ENCODE data around the gene ZCCHC14. TPM values are rescaled to one million over a fixed set of nuclear protein-coding genes. Genes with fewer than 3 reads are reported as not detected.
A peak's percentile ranks its signal among the peaks of the same experiment; 100 is the strongest.
"Not testable (repeated sequence)": the region's sequence is repeated elsewhere in the genome, so short reads cannot be mapped to it uniquely, and the experiment has no call there.

The ZCCHC14 gene
- total RNA-seq, 4 donors from 2014 or later: 8.9 to 20.5 (median 10.8) TPM

DNA sequence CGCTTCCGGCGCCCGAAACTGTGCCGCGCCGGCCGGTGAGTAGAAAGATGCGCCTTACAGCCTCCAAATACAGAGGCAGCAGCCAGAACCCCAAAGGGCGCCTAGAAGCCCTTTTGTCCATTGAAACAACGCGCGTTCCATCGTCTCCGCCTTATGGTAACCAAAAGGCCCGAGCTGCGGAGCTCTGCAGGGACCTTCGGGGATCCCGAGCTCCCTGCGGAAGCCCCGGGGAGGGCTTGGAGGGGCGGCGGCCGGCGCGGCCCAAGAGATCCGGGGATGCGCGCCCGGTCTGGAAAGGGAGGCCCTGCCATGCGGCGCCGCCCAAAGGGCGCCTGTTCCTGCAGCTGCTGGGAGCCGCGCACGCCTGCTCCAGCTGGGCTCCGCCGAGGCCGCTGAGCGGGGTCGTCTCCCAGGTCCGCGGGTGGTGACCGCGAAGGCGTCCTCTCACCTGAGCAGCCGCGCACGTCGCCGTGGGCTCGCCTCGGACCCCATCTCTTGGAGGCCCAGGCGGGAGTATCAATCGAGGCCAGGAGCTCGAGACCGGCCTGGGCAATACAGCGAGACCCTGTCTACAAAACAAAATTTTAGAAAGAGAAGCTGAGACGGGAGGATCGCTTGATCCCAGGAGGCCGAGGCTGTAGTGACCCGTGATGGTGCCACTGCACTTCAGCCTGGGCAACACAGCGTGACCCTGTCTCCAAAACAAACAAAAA, 108.5 kb downstream of the ZCCHC14 start:
- TF ChIP-seq, protein P1, sequence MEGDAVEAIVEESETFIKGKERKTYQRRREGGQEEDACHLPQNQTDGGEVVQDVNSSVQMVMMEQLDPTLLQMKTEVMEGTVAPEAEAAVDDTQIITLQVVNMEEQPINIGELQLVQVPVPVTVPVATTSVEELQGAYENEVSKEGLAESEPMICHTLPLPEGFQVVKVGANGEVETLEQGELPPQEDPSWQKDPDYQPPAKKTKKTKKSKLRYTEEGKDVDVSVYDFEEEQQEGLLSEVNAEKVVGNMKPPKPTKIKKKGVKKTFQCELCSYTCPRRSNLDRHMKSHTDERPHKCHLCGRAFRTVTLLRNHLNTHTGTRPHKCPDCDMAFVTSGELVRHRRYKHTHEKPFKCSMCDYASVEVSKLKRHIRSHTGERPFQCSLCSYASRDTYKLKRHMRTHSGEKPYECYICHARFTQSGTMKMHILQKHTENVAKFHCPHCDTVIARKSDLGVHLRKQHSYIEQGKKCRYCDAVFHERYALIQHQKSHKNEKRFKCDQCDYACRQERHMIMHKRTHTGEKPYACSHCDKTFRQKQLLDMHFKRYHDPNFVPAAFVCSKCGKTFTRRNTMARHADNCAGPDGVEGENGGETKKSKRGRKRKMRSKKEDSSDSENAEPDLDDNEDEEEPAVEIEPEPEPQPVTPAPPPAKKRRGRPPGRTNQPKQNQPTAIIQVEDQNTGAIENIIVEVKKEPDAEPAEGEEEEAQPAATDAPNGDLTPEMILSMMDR (IDR thresholded peaks at IDR 0.05): no peak
- peak; percentile 7 for ATAC-seq (ENCODE audit: low FRiP score)
- no peak for DNase-seq (ENCODE audit: low spot score)

DNA sequence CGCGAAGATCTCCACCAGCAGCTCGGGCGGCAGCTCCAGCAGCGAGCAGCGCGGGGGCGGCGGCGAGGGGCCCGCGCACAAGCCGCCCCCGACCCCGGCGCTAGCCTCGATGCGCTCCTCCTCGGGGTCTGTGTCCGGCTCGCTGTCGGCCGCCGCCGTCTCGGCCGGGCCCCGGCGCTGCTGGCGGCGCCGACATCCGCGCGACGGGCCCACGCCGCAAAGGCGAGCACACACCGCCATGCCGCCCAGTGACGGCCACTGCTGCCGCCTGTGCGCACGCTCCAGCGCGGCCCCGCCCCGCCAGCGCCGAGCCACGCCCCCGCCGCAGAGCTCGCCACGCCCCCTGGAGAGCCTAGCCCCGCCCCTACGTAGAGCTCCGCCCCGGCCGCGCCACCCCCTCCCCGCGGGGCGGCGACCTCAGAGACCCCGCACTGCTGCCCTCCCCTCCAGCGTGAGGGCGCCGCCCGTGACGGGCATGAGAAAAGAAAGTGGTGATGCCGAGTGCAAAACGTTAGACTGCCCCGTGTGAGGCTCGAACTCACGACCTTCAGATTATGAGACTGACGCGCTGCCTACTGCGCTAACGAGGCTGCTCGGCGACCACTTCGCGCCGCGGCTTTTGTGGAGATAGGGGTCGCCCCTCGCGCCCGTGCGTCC, 109.2 kb downstream of the ZCCHC14 start, which contains the start of gene FBXO31:
Gene FBXO31 (minus strand): TSS at position 272 of the 657 bp plus-strand sequence. CDS start 32 bp downstream, at position 240.
- TF ChIP-seq, protein P1 (IDR thresholded peaks at IDR 0.05): no peak
- DNase-seq (ENCODE audit: low spot score) (peak; percentile 77), ATAC-seq (ENCODE audit: low FRiP score) (peak; percentile 71)

DNA sequence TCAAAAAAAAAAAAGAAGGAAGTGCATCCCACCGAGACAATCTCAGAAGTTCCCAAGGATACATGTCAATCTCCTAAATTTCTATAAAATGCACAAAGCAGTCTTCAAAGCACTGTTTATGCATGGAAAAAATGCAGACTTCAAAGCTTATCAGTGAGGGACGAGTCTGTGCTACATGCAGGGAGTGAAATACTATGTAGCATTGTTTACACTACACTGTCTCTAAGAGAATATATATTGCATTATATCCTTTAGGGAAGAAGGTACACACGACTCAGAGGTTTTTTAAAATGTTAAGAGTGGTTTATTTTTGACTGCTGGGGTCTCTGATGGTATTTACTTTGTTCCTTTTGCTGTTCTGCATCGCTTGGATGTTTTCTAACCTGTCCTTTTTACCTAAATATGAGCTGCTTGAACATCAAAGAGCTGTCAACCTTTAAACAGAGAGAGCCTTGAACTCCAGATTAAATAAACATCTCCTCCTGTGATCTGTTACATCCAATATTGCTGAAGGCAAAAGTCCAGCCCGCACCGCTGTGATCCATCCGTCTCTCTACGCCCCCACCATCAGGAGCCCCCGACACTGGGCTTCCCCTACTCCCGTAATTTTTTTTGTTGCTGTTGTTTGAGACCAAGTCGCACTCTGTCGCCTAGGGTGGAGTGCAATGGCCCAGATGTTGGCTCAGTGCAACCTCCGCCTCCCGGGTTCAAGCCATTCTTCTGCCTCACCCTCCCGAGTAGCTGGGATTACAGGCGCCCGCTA, 110.6 kb downstream of the ZCCHC14 start:
- no peak for DNase-seq (ENCODE audit: low spot score)
- TF ChIP-seq, protein P1 (IDR thresholded peaks at IDR 0.05): no peak
- no peak for ATAC-seq (ENCODE audit: low FRiP score)

DNA sequence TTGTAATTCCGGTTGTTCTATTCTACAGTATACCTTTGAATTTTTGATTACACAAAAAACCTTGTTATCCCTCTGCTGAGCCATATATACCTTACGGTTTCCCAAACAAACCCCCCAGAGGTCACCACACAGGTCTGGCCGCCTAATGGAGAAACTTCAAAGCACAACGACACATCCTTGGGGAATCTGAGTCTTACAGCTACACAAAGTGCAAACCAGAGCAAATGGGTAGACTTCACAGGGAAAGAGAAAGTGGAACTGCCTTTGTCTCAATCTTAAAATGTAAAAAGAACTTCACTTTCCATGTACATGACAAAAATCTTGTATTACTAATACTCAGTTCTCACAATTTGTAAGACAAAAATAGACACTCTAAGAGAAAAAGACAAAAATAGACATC, 111.9 kb downstream of the ZCCHC14 start:
- ATAC-seq (ENCODE audit: low FRiP score) (no peak), DNase-seq (ENCODE audit: low spot score) (no peak)
- TF ChIP-seq, protein P1 (IDR thresholded peaks at IDR 0.05): no peak

DNA sequence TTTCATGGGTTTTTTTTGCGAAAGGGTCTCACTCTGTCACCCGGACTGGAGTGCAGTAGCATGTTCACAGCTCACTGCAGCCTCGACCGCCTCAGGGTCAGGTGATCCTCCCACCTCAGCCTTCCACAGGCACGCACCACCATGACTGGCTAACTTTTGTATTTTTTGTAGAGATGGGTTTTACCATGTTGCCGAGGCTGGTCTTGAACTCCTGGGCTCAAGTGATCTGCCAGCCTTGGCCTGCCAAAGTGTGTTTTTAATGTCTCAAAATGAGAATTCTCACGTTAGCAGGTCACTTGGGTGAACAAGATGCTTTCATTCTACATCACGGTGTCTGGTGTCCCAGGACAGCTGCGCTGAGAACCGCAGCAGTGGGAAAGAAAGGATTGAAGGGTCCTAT, 112.4 kb downstream of the ZCCHC14 start:
- TF ChIP-seq, protein P1 (IDR thresholded peaks at IDR 0.05): no peak
- DNase-seq (ENCODE audit: low spot score): no peak

DNA sequence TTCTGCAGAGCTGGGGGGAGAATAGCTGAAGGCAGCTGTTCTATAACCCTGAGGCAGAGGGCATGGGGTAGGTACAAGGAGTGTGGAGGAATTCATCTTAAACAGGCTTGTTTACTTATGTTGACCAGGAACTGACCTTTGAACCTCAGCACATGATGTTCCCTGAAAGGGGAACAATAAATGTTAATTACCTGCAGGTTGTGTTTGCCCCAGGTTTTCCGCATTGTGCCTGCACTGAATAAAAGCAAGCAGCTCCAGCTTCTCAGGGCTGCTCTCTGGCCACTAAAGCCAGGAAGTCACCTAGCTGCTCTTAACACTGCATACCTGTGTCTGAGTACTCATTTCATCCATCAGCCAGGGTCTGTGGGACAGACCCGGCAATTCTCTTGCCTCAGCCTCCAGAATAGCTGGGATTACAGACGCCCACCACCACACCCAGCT, 113.5 kb downstream of the ZCCHC14 start:
- not testable (repeated sequence) for ATAC-seq (ENCODE audit: low FRiP score); DNase-seq (ENCODE audit: low spot score)

More for the DNA sequence above, 112.4 kb downstream of the ZCCHC14 start:
- ATAC-seq (ENCODE audit: low FRiP score): no peak

DNA sequence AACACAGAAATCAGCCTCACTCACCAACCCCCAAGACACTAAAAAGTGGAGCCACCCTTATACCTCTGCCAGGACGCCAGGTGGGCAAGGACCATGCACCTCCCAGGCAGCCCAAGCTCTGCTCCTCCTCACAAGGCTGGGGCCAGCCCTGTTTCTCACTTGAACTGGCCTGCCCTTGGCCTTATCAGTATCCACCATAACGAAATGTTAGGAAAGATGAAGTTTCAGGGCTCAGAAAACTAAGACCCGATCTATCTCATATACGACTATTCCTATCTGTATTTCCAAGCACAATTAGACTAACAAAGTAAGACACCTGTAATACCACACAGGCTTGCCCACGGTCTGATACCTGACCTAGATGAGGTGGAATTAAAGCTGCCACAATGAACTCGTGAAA, 116.2 kb downstream of the ZCCHC14 start:
- TF ChIP-seq, protein P1 (IDR thresholded peaks at IDR 0.05): no peak
- ATAC-seq (ENCODE audit: low FRiP score) (no peak), DNase-seq (ENCODE audit: low spot score) (no peak)

Data from omental fat pad (tissue), 4 donors.